SK-N-SH (cell line): ENCODE results near the gene MBP. TPM values are rescaled to one million over a fixed set of nuclear protein-coding genes. Genes with fewer than 3 reads are reported as not detected.

Source experiments
- CTCF ChIA-PET: fragments of 300-600, 350-600 bp; formaldehyde crosslinking; extraction: SDS; loops from one replicate; lab custom pipeline; 2021; lab: Yijun Ruan, JAX
- POLR2A ChIA-PET: fragments of 350-600 bp; sonication (Branson Sonifier 250); formaldehyde crosslinking; extraction: SDS; loops from one replicate; lab custom pipeline; 2020; ENCODE audit warnings: antibody characterized with exemption, inconsistent platforms; lab: Yijun Ruan, JAX
- DNase-seq: peaks from one replicate; pipeline ENCODE4 v3.0.0; 2012
- H2AFZ ChIP-seq: fragments of 200-600 bp; sonication (generic); 2 replicates; pipeline ENCODE4 v1.8.1; 2016; ENCODE audit warnings: antibody characterized with exemption, mild to moderate bottlenecking, low read depth
- H3F3A ChIP-seq: fragments of 200-600 bp; sonication (generic); replicated peaks from 2 replicates; pipeline ENCODE3; 2016; ENCODE audit warnings: antibody characterized with exemption, mild to moderate bottlenecking; ENCODE audit not compliant: insufficient read depth
- H3K27ac ChIP-seq, 2 experiments: fragments of 200-500 bp in 1 of 2; fragments of 200-600 bp in 1 of 2; sonication (Bioruptor generic) in 1 of 2; sonication (generic), shearing (Covaris generic) in 1 of 2; 2 replicates each; pipeline versions ENCODE4 v1.5.1 to v1.6.1; 2014 to 2016; ENCODE audit warnings: low read depth in 2 of 2, inconsistent platforms in 1 of 2, low read length in 1 of 2, mild to moderate bottlenecking in 1 of 2, mixed read lengths in 1 of 2
- H3K27me3 ChIP-seq: fragments of 200-600 bp; sonication (generic), shearing (Covaris generic); 2 replicates; pipeline ENCODE4 v1.6.1; 2016; ENCODE audit warnings: mixed run types; ENCODE audit not compliant: insufficient read depth
- H3K36me3 ChIP-seq, 2 experiments: fragments of 200-500 bp in 1 of 2; fragments of 200-600 bp in 1 of 2; sonication (Bioruptor generic) in 1 of 2; sonication (generic) in 1 of 2; replicated peaks in 1 of 2; 2 replicates each; pipeline versions ENCODE3 to v1.5.1; 2014 to 2016; ENCODE audit warnings: low read length in 1 of 2, mild to moderate bottlenecking in 1 of 2; ENCODE audit not compliant: insufficient read depth in 2 of 2, control insufficient read depth in 1 of 2
- H3K4me1 ChIP-seq, 2 experiments: fragments of 200-500 bp in 1 of 2; fragments of 200-600 bp in 1 of 2; sonication (Bioruptor generic) in 1 of 2; sonication (generic), shearing (Covaris generic) in 1 of 2; 2 replicates each; pipeline versions ENCODE4 v1.5.1 to v1.6.1; 2014 to 2016; ENCODE audit warnings: low read depth in 1 of 2, low read length in 1 of 2, mixed run types in 1 of 2; ENCODE audit not compliant: insufficient read depth in 2 of 2, control insufficient read depth in 1 of 2
- H3K4me2 ChIP-seq: fragments of 200-600 bp; sonication (generic), shearing (Covaris generic); 2 replicates; pipeline ENCODE4 v1.6.1; 2017; ENCODE audit warnings: mixed run types
- H3K4me3 ChIP-seq, 2 experiments: fragments of 200-500 bp in 1 of 2; fragments of 200-600 bp in 1 of 2; sonication (Bioruptor generic) in 1 of 2; sonication (generic), shearing (Covaris generic) in 1 of 2; 2 replicates each; pipeline versions ENCODE4 v1.5.1 to v1.8.1; 2014 to 2016; ENCODE audit warnings: low read depth in 2 of 2, inconsistent platforms in 1 of 2, low read length in 1 of 2, mild to moderate bottlenecking in 1 of 2, mixed read lengths in 1 of 2, moderate library complexity in 1 of 2
- H3K79me2 ChIP-seq: fragments of 200-600 bp; sonication (generic); 2 replicates; pipeline ENCODE4 v1.8.1; 2017; ENCODE audit warnings: mild to moderate bottlenecking; ENCODE audit not compliant: insufficient read depth
- H3K9ac ChIP-seq: fragments of 200-600 bp; sonication (generic); 2 replicates; pipeline ENCODE4 v1.6.1; 2017; ENCODE audit warnings: mixed run types
- H3K9me2 ChIP-seq: fragments of 200-600 bp; sonication (generic); 2 replicates; pipeline ENCODE4 v1.6.1; 2017; ENCODE audit warnings: mixed run types
- H3K9me3 ChIP-seq: fragments of 200-600 bp; sonication (generic); 2 replicates; pipeline ENCODE4 v1.6.1; 2017; ENCODE audit warnings: mixed run types, mild to moderate bottlenecking, moderate library complexity
- H4K20me1 ChIP-seq: fragments of 200-600 bp; sonication (generic); 2 replicates; pipeline ENCODE4 v1.6.1; 2017; ENCODE audit warnings: mild to moderate bottlenecking, mixed run types; ENCODE audit not compliant: insufficient read depth
- ELF1 ChIP-seq: IDR thresholded peaks from 2 replicates; pipeline ENCODE4 v1.4.0; 2012
- EP300 ChIP-seq, 2 experiments: IDR thresholded peaks; 2 replicates each; pipeline versions ENCODE4 v1.4.0 to v1.6.1; 2012; ENCODE audit warnings: borderline replicate concordance in 1 of 2, low read depth in 1 of 2, low read length in 1 of 2
- EZH2phosphoT487 ChIP-seq: fragments of 200-600 bp; sonication (generic); IDR thresholded peaks from 2 replicates; pipeline ENCODE4 v1.6.1; 2017; ENCODE audit warnings: low read depth, mixed run types, mild to moderate bottlenecking, antibody characterized with exemption, moderate library complexity, borderline replicate concordance
- FOSL2 ChIP-seq: IDR thresholded peaks from 2 replicates; pipeline ENCODE4 v1.4.0; 2012; ENCODE audit warnings: low read depth, mild to moderate bottlenecking, moderate library complexity, borderline replicate concordance
- FOXJ3 ChIP-seq: sonication (generic); formaldehyde crosslinking; IDR thresholded peaks from 2 replicates; pipeline ENCODE4 v1.5.1; 2020; ENCODE audit warnings: mild to moderate bottlenecking, missing genetic modification reagents
- FOXM1 ChIP-seq: IDR thresholded peaks from 2 replicates; pipeline ENCODE4 v1.4.0; 2012; ENCODE audit warnings: low read depth, mild to moderate bottlenecking
- GATA2 ChIP-seq: sonication (generic); formaldehyde crosslinking; IDR thresholded peaks from 2 replicates; pipeline ENCODE4 v1.5.0; 2020; ENCODE audit warnings: mild to moderate bottlenecking, missing genetic modification reagents
- MXI1 ChIP-seq: IDR thresholded peaks from 2 replicates; pipeline ENCODE4 v1.6.1; 2012; ENCODE audit warnings: mild to moderate bottlenecking, low read depth, low read length, improper control_type of control experiment
- NFIC ChIP-seq: IDR thresholded peaks from 2 replicates; pipeline ENCODE4 v1.4.0; 2012; ENCODE audit warnings: borderline replicate concordance
- RAD21 ChIP-seq: IDR thresholded peaks from 2 replicates; pipeline ENCODE4 v1.6.1; 2012; ENCODE audit warnings: mild to moderate bottlenecking, low read length
- REST ChIP-seq: IDR thresholded peaks from 2 replicates; pipeline ENCODE4 v1.6.1; 2012; ENCODE audit warnings: mild to moderate bottlenecking, low read depth, low read length, moderate library complexity
- RXRA ChIP-seq: IDR thresholded peaks from 2 replicates; pipeline ENCODE4 v1.4.0; 2012; ENCODE audit warnings: low read depth, mild to moderate bottlenecking, borderline replicate concordance
- SIN3A ChIP-seq: IDR thresholded peaks from 2 replicates; pipeline ENCODE4 v1.6.1; 2012; ENCODE audit warnings: low read depth, mild to moderate bottlenecking, low read length, moderate library complexity, borderline replicate concordance
- TAF1 ChIP-seq: IDR thresholded peaks from 2 replicates; pipeline ENCODE4 v1.6.1; 2012; ENCODE audit warnings: low read depth, mild to moderate bottlenecking, low read length, moderate library complexity, borderline replicate concordance
- TEAD4 ChIP-seq: IDR thresholded peaks from 2 replicates; pipeline ENCODE4 v1.4.0; 2012; ENCODE audit warnings: mild to moderate bottlenecking, borderline replicate concordance; ENCODE audit not compliant: insufficient read depth
- USF1 ChIP-seq: IDR thresholded peaks from 2 replicates; pipeline ENCODE4 v1.4.0; 2012; ENCODE audit warnings: low read depth, borderline replicate concordance
- WGBS: methylation state at CpG from one replicate; pipeline ENCODE4 v1.1.6; 2017; ENCODE audit warnings: low lambda C conversion rate; 5-methylcytosine and 5-hydroxymethylcytosine counted together
- polyA plus RNA-seq, 3 experiments: library from polyadenylated mRNA; depleted of rRNA; stranded (reverse); fragments of >200 nt; gene quantifications; 2 replicates each; pipeline ENCODE4 v1.2.3, GENCODE V29; 2012
- TF ChIP-seq, protein P1 (sequence below): fragments of 150-350 bp; IDR thresholded peaks from 2 replicates; pipeline ENCODE4 v1.6.1; 2017; ENCODE audit warnings: antibody characterized with exemption, low read length, low read depth, borderline replicate concordance

MBP gene
- polyA plus RNA-seq, 1 of the 3 experiments (the other 2 are of a cell fraction), result 1.6 TPM

- WGBS, result 88% methylated on average over 12 of the region's 16 CpGs
Measured at GRCh38 chr18:77093067-77093430, 39.5 kb downstream of the MBP start.

More at GRCh38 chr18:77093067-77093430, 39.5 kb downstream of the MBP start:
- no peaks in the 10 kb centered on the region for H3K79me2 ChIP-seq
- no peak overlapping the region for H3K27ac ChIP-seq
- H3K9ac ChIP-seq, result no peak overlapping the region
- H3K9me3 ChIP-seq, result no peaks in the 10 kb centered on the region
- H3K36me3 ChIP-seq, result no peaks in the 10 kb centered on the region
- no peak for DNase-seq
- no peak overlapping the region for H2AFZ ChIP-seq
- H3K27me3 ChIP-seq, result no peaks in the 10 kb centered on the region
- no peaks in the 10 kb centered on the region for H3K9me2 ChIP-seq
- ChIA-PET CTCF (no interaction called here), POLR2A (no interaction called here)
- H4K20me1 ChIP-seq, result no peaks in the 10 kb centered on the region
- H3K4me3 ChIP-seq, result no peak overlapping the region
- TF ChIP-seq REST (no peak), RAD21 (no peak), EP300 (IDR thresholded peaks at IDR 0.05; ENCODE audit: borderline replicate concordance in 1 of 2, low read depth in 1 of 2, low read length in 1 of 2) (no peak), SIN3A (no peak), EZH2phosphoT487 (no peak), USF1 (no peak), TEAD4 (no peak), MXI1 (no peak), ELF1 (no peak), GATA2 (CRISPR knock-in tag) (no peak), FOSL2 (no peak), RXRA (no peak), NFIC (no peak), FOXJ3 (no peak), FOXM1 (no peak), TAF1 (no peak)
- TF ChIP-seq, protein P1, sequence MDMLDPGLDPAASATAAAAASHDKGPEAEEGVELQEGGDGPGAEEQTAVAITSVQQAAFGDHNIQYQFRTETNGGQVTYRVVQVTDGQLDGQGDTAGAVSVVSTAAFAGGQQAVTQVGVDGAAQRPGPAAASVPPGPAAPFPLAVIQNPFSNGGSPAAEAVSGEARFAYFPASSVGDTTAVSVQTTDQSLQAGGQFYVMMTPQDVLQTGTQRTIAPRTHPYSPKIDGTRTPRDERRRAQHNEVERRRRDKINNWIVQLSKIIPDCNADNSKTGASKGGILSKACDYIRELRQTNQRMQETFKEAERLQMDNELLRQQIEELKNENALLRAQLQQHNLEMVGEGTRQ, result no peak
- H3F3A ChIP-seq, result no peaks in the 10 kb centered on the region
- H3K4me2 ChIP-seq, result no peak overlapping the region
- H3K4me1 ChIP-seq, result peaks cover 2 to 26% of the 10 kb centered on the region in 2 experiments; a peak in 3 of 4 replicates
